Measurements from ENCODE around the gene SHC1.

Gene SHC1

DNA sequence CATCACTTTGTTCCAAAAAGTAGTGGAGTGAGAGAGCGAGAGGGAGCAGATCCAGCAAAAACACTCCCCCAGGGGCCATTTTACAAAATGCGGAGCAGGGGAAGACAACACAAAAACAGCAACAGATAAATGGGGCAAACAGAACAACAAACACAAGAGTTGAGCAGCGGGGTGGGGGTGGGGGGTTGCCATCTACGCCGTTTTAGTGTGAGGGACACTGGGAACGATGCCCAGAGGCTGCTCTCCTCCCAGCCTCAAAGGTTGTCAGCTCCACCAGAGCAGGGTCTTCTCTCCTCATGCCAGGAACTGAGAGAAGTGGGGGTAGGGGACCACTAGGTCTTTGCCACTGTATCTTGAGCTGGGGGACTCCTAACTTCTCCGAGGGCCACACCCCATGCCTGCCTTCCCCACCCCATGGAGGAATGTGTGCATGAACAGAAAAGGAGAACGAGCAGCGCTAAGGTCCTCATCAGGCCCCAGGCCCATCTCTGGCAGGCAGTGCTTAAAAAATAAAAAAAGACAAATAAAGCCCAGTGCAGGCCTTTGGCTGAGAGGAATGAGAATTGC, 13.4 kb downstream of the SHC1 start:
- DNase-seq (ENCODE audit: low read depth, low spot score), result no peak

DNA sequence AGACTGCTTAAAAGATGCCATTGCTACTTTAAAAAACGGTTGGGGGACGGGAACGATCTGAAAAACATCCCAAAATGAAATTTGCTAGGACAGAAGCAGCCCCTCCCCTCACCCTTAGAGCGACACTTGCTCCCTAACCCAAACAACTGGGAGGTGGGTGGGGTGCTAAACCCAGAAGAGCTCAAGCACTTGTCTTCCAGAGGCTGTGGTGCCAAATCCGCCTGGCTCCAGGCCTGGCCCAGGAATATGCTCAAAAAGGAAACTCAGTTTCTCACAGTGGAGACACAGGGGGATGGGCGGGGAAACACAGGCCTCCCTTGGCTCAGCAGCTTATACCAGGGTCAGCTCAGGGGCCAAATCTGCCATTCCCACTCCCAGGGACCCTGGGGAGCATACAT, 14.0 kb downstream of the SHC1 start:
- DNase-seq (ENCODE audit: low read depth, low spot score), result no peak

DNA sequence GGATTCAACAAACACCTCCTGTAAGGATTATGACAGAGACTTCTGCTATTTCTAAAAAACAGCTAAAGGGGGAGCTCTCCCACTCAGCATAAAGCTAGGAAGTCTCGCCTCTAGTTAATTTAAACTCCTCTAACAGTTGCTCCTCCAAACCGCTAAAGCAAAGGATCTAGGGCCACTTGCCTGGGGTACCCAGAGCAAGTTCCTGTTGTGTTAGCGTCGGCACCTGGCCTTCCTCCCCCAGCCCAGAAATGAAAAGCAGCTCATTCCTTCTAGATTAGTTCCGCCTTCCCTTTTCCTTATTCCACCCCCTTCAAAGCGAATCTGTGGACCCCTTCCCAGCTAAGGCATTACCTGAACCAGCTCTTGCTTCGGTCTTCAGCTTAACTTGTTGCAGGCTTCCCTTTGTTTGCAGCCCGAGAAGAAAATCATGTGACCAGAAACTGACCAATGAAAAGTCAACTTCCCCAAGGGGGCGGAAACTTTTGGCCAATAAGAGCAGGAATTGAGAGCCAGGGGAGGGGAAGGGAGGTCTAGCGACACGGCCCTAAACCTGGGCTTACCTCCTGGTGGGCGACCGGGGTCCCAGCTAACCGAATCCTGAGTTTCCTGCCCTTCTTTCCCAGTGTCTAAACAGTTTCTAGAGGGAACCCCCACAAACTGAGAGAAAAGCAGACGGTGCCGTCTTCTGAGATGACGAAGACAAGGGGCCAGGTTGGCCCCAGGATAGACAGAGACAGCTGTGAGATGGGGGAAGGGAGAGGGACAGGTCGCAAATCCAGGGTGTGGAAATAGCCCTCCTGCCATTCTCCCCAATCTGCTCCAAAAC, 14.6 kb downstream of the SHC1 start, which contains the start of gene PBXIP1:
PBXIP1 (minus strand) TSS at position 382 of the 826 bp plus-strand sequence. CDS start 2,378 bp downstream, outside the sequence.
- DNase-seq (ENCODE audit: low read depth, low spot score), result peak; percentile 68

DNA sequence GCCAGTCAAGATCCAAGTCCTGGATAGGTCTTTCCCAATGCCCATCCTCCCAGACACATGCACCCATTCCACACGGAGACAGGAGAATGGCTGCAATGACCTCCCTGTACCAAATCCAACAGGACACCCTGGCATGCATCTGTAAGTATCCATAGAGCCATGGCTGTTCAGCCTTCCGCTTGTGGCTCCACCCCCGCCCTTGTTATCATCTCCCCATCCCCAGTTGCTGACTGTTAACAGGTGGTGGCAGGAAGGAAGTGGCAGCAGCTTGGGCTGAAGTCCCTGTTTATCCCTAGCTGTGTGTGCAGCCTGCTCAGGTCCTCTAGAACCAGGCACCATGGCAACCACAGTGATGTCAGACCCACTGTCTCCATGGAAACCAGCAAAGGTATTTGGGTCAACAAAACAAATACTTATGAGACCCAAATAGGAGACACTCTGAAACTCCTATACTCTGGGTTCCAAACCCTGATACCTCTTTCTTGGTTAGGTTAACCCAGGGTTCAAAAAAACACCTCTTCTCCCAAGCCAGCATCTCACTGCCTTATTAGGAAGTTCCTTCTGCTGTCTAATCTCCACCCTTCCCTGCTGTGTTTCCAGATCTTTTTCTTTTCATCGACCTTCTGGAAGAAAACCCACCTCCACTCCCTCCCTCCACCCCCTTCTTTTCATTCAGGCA, 15.4 kb downstream of the SHC1 start:
- DNase-seq (ENCODE audit: low read depth, low spot score), result no peak

DNA sequence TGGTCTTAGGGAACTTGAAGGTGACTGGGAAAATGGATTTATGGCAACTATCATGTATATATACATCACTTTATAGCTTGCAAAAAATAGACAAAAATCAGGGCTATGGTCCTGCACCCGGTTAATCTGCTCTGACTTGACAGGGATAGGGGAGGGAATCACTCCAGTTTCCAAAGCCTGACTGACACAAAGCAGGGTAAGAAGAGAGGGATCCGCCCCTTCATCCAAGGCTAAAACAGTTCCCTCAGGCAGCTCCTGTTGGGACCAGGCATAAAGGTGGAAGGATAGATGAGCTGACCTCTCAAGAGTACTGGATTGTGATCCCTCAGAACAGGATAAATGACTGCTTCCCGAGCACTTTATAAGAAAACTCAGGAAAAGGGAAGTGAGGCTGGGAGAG, 16.0 kb downstream of the SHC1 start:
- no peak for DNase-seq (ENCODE audit: low read depth, low spot score)

DNA sequence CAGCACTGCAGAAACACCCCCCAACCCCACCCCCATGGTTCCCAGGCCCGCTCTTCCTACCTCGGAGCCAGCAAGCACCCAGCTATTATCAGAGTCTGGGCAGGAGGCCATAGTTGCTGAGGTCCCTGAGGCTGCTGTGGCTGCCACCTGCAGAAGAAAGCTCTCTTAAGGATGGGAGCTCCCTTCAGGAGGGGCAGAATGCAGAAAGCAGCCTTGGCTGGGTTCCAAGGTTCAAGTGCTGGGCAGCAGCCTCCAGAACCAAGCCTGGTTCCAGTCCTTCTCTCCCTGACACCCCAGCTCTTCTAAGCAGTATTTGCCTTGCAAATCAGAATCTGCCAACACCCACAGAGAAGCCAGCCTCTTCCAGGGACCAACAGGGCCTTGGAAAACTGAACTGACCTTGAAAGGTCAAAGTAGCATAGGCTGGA, 16.9 kb downstream of the SHC1 start:
- no peak for DNase-seq (ENCODE audit: low read depth, low spot score)

DNA sequence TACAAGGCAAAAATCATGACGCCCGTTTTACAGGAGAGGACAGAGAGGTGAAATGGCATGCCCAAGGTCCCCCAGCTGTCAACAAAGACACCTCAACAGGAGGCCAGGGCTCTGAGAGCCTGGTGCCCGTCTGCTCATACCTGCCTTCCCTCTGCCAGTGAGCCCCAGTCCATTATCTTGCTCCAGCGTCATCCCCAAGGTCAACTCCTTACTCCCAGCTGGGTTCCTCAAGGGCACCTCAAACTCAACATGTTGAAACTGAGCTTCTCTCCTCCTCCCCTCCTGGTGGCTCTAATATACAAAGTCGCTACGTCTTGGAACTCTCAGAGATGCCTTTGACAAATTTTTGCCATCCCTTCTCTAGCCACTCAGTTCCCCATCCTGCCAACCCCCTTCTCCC, 17.9 kb downstream of the SHC1 start:
- no peak for DNase-seq (ENCODE audit: low read depth, low spot score)

DNA sequence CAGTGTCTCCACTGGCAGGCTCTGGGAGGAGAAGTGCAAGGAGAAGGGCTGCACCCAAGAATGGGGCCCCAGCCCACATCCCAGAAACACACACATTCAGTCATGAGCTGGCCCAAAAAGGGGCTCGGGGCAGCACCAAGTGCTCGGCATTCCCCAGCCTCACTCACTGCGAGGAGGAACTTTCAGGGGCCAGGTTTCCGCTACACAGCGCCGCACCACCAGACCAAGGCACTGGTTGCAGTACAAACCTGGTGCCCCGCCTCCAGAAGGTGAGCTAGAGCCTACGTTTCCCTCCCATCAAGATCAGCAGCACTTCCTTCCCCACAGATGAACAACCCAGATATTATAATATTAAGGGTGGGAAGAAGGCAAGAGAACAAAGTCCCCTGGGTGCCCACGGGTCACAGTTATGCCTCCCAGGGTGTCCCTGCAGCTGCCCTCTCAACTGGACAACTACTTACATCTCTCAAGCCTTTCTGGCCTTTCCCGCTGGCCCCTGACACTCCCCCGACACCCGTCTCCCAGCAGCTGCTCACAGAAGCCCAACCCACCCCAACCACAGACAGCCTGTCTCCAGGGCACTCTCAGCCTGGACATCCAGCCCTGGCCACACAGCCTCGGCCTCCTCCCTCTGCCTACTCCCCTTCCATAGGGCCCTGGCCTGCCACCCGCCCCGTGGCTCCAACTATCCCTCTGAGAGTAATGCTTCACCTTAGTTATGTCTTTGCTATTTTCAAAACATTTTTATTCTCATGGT, 18.5 kb downstream of the SHC1 start:
- DNase-seq (ENCODE audit: low read depth, low spot score), result no peak

DNA sequence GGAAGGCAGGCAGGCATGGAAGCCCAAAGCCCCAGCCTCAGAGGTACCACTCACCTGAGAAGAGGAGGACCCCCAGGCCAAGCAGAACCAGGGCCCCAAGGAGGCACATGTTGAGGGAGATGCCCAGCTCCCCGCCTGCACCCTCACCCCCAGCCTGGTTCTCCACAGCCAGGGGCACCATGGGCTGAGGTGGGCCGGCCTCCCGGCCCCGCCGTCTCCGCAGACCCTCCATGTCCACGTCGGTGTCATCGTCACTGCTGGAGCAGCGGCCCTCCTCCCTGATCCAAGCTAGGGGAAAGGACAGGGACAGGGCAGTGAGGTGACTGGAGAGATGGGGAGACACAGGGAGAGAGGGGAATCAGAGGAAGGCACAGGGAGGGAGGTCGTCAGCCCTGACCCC, 22.5 kb downstream of the SHC1 start:
- no peak for DNase-seq (ENCODE audit: low read depth, low spot score)

DNA sequence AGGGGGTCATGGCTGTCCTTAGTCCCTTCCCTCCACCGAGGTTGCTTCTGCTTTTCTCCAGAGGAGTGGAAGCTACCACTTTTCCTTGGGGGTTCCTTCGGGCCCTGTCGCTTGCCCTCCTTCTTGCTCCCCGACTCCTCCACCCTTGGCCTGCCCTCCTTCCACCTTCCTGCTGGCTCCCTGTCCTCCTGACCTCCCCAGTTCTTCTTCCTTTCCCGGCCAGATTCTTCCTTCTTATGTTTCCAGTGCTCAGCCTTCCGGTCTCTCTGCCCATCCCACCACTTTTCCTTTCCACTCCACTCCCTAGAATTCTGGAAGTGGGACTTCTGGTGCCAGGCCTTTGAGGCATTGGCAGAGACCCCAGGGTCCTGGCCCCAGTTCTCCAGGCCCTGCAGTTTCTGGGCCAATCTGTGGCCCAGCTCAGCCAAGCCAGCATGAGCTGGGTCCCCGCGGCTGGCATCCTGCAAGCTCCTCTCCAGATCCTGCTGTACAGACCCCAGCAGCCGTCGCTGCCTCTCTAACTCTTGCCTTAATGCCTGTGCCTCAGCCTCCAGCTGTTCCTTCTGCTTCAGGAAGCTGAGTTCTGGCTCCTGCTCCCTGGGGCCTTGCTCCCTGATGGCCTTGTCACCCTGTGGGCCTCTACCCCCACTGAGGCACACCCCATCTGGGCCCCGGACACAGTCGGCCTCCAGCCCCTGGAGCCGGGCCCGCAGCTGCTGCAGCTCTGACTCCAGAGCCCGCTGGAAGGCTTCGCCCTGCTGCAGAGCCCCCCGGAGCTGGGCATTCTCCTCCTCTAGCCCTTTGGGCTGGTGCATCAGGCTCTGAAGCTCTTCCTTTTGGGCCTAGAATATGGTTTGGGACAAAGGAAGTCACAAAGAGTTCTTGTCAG, 24.3 kb downstream of the SHC1 start:
- no peak for DNase-seq (ENCODE audit: low read depth, low spot score)

DNA sequence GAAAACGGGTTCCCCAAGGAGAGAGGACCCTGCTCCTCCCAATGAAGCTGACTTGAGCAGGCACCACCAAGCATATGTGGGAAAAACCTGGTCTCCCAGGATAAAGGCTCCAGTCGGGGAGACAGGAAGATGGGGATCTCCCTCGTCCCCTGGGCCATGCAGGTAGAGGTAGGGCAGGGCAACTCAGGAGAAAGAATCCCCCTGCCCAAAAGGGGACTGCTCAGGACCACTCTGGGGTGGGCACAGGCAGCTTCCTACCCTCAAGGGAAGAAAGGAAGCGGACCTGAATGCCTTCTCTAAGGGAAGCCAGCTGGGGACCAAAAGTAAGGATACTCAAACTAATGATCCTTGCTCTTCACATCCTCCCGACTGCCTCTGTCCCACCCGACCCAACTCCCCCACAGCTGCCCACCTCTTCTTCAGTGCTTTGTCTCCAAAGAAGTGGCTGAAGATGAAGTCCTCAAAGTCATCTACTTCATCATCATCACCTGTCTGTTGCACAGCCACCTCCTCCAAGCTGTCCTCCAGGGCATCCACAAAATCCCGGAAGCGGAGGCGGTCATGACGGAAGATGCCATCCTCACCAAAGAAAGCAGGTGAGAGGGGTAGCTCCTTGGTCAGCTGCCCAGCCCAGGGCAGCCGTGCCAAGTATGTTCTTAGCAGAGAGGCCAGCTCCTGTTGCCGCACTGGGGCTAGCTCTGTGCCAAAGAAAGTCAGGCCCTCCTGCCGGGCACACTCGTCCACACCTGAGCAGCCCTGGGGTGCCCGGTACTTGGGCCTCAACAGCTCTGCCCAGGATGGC, 25.2 kb downstream of the SHC1 start:
- DNase-seq (ENCODE audit: low read depth, low spot score), result no peak

DNA sequence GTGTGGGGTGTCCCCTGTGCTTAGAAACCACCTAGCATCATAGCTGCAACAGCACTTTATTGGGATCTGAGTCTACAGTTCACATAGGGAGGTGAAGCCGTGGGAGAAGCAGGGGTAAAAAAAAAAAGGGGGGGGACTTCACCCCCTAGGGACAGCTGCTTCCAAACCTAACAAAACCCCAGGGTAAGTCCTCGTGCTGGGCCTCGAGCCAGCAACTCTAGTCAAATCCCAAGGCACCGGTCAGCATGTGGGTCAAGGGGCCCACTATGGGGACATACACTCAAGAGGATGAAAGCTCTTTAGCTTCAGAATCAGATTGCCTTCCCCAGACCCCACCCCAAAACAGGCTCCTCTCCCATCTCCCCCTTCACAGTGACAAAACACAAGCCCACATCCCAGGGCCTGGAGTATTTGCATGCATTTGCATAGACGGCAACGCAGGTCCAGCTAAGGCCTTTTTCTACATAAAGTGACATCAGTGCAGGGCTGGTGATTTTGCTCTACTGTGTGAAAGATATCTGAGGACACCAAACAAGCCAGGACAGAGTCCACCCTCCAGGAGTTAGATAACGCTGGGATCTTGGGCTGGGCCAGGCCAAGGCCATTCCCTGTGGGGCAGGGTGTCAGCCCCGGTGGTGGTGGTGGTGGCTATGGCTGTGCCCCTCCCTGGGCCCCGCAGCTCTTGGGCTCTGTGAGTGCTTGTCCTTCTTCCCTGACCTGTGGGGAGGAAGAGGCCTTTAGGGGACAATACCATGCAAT, 26.0 kb downstream of the SHC1 start:
- DNase-seq (ENCODE audit: low read depth, low spot score), result no peak

DNA sequence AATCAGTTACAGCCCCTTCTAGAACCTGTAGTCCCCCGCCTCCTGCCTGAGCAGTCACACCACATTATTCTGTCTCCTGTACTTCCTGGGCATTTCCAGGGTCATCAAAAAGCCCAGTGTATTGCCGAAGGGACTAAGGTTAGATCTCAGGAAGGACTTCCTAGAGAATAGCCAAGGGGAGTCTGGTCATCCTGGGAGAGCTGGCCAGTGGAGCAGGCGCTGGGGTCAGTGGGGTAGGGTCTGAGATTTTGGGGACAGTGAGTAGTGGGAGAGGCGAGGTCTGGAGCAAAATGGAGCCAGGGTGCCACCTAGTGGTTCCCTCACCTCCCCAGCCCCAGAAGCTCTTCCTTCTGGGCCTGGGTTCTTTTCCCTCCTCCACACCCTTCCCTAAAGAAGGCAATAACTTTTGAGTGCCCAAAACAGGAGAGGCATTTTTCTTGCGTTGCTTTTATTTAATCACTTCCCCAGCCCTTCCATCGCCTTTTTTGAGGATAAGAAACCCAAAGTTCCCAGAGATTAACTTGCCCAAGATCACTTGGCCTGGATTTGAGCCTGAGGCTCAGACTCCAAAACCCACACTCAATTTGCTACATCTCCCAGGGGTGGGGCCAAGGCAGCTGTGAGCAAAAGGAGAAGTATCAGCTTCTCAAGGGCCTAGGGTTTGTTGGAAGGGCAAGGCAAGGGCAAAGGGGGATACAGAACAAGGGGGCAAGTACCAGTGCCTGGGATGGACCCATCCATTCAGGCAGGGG, 26.7 kb downstream of the SHC1 start:
- no peak for DNase-seq (ENCODE audit: low read depth, low spot score)

DNA sequence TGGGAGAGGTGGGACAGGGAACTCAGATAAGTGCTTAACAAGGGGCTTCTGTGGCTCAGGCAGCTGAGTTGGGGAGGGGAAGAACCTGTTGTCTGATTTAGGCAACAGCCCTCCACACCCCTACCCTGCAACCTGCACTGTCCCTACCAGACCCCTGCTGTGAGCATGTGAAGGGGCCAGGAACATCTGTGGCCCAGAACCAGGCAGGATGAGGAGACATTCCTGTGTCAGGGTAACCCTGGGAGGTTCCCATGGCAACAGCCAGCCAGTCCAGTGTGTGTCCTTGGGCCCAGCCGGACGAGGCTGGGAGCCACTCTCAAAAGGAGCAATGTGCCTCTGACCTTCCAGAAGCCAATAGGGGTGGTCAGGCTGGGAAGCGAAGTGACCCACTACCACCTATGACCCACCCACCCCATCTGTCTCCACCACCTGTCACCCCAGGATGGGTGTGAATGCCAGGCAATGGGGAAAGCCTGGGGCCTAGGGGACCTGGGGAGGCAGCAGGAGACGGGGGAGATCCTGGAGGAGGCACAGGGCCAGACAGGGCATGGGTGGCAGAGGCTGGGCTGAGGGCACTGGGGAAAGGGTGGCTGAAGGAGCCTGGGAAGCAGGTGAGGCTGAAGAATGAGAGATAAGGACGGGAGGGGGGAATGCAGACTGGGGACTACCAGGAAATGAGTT, 29.1 kb downstream of the SHC1 start:
- DNase-seq (ENCODE audit: low read depth, low spot score), result no peak

DNA sequence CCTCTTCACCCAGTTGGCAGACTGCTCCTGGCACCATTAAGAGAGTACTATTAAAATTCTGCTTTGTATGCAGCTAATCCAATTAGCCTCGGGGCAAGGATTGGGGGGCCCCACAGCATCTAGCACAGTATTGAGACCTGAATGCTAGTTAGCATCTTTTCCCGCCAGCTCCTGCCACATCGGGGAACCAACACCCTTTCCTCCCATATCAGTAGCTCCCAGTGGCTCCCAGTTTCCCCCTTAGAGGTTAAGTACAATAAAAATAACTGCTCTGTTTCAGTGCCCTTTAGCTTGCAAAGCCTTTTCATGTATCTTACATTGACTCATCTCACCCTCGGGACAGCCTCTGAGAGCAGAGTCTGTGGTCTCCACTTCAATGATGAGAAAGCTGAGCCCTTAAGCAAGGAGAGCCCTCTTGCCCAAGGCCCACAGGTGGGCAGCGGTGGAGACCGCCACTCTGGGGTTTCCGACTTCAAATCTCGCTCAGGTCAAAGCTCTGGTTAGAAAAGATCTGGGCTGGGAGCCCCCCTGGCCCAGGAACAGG, 29.8 kb downstream of the SHC1 start:
- DNase-seq (ENCODE audit: low read depth, low spot score), result no peak

DNA sequence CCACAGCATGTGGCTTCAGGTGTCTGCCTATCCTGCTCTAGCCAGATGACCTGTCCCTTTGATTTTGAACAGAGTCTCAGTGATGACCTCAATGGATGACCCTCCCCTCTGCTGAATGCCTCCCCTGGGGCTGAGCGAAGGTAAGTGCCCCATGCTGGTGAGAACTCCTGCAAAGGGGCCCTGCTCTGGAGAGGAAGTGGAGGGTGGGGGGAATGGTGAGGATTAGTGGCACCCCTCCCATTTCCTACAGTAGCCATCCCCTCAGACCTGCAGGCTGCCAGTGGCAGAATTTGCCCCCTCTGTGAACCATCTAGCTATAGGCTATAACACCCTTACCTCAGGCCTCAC, 30.4 kb downstream of the SHC1 start:
- no peak for DNase-seq (ENCODE audit: low read depth, low spot score)

DNA sequence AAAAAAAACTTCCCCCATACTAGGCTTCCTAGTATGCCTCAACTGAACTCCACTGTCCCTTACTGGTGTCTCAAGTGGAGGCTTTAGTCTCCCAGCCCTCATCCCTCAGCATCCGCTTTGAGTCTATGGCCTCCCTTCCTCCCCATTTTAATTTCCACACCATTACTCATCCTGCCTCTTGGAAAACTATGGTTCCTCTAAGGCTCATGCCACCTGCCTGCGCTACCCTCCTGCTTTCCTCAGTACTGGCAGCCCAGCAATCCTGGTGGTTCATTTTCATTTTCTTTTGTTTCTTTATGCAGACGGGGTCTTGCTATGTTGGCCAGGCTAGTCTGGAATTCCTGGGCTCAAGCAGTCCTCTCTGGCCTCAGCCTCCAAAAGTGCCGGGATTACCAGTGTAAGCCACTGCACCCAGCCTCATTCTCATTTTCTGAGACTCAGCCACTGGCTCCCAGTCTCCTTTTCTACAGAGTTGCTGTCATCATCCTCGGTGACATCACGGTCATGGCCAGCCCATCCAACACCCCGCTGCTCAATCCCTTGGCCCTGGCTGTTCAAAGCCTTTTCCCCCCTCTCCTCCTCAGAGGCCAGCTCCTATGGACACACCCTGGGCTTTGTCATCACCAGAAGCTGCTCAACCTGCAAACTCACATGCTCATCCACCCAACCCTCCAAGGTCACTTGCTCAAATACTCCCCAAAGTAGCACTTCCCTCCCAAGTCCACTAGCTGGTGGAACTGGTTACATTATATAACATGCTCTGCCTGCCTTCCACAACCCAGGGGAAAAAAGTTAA, 31.7 kb downstream of the SHC1 start:
- DNase-seq (ENCODE audit: low read depth, low spot score), result no peak

Measured in activated naive CD8-positive, alpha-beta T cell treated with anti-CD3 and anti-CD28 coated beads, Interleukin-2, amount 50 U/mL, for 16 hours (primary cell).